ENCODE results near the gene KNCN. TPM values are rescaled to one million over a fixed set of nuclear protein-coding genes. Genes with fewer than 3 reads are reported as not detected.

Gene KNCN
- total RNA-seq, 1 experiment from 2014 or later, result not detected

- no peak overlapping the region for H4K91ac ChIP-seq (ENCODE audit: insufficient read length, low read depth, low read length)
- no peak overlapping the region for H2BK12ac ChIP-seq (ENCODE audit: insufficient read length, low read depth, low read length)
- H3K36me3 Mint-ChIP-seq (ENCODE audit: insufficient read depth in 1 of 3, low read depth in 3 of 3), result no peaks in the 10 kb centered on the region; a peak in 1 of 7 replicates
- H3K23ac ChIP-seq (ENCODE audit: insufficient read length, low read depth, low read length), result no peak overlapping the region
- H3K4me3 Mint-ChIP-seq, result no peak overlapping the region
- no peak overlapping the region for H3K4me2 ChIP-seq (ENCODE audit: insufficient read depth, insufficient read length, low read length)
- H2AFZ ChIP-seq (ENCODE audit: low read length), result no peak overlapping the region
- H2AK5ac ChIP-seq (ENCODE audit: insufficient read length, low read length), result no peak overlapping the region
- H3K4me1 Mint-ChIP-seq, result peaks cover 28 to 45% of the 10 kb centered on the region in 2 experiments
- no peak for DNase-seq
- no peak overlapping the region for H2BK120ac ChIP-seq (ENCODE audit: low read depth, low read length, poor library complexity, severe bottlenecking)
- H2BK20ac ChIP-seq (ENCODE audit: low read depth, low read length, poor library complexity, severe bottlenecking), result no peak overlapping the region
- TF ChIP-seq CTCF (conservative IDR thresholded peaks at IDR 0.05), result no peak
- H4K20me1 ChIP-seq (ENCODE audit: control insufficient read depth, insufficient read depth, insufficient read length), result no peaks in the 10 kb centered on the region
- H3K9me3 ChIP-seq (ENCODE audit: control insufficient read depth, low read depth, low read length), result no peaks in the 10 kb centered on the region
- peaks cover 11% of the 10 kb centered on the region for H3K23me2 ChIP-seq (ENCODE audit: insufficient read length, low read depth, low read length, poor library complexity, severe bottlenecking)
- no peaks in the 10 kb centered on the region for H3K79me2 ChIP-seq (ENCODE audit: insufficient read depth, low read length)
- no peak overlapping the region for H2BK5ac ChIP-seq (ENCODE audit: insufficient read length, low read length)
- H3K27me3 ChIP-seq (ENCODE audit: insufficient read depth, low read length), result peaks cover 36% of the 10 kb centered on the region
- no peak overlapping the region for H3K27ac Mint-ChIP-seq
- H3T11ph ChIP-seq (ENCODE audit: low read length), result no peak overlapping the region
- no peak overlapping the region for H3K4ac ChIP-seq (ENCODE audit: low read depth, low read length)
- no peak overlapping the region for H3K14ac ChIP-seq (ENCODE audit: insufficient read depth, low read length)
- H3K9ac ChIP-seq (ENCODE audit: extremely low read depth, insufficient read length, low read length), result no peak overlapping the region
- no CpG with 5 or more reads among the region's 5 CpGs for WGBS (ENCODE audit: extremely low coverage, insufficient read length, low lambda C conversion rate)
- no peak overlapping the region for H3K56ac ChIP-seq (ENCODE audit: insufficient read length, low read depth, low read length)
- H3K18ac ChIP-seq (ENCODE audit: insufficient read length, low read depth, low read length), result no peak overlapping the region
- H4K8ac ChIP-seq (replicated peaks; ENCODE audit: insufficient read length, low read depth, low read length), result no peak overlapping the region
- H3K79me1 ChIP-seq (ENCODE audit: insufficient read depth, low read depth, low read length, poor library complexity, severe bottlenecking), result no peaks in the 10 kb centered on the region
- peaks cover 69% of the 10 kb centered on the region for H3K27me3 Mint-ChIP-seq (ENCODE audit: low read depth)
- no peak overlapping the region for H4K5ac ChIP-seq (ENCODE audit: insufficient read length, low read depth, low read length)
- no peak overlapping the region for H2BK15ac ChIP-seq (ENCODE audit: low read depth, low read length)
- H3K9me3 Mint-ChIP-seq, result no peaks in the 10 kb centered on the region
- no peak overlapping the region for H3K27ac ChIP-seq (ENCODE audit: insufficient read length, low read depth, low read length)
- H3K4me1 ChIP-seq (ENCODE audit: insufficient read depth, low read length), result peaks cover 2% of the 10 kb centered on the region; the same call in 1 of the 2 replicates
Observed at GRCh38 chr1:46546210-46546609, 5.2 kb downstream of the KNCN start.
